Activated B cell treated with CpG ODN at 0.5 μM for 24 hours (primary cell): Measurements from ENCODE around the gene OASL. TPM values are rescaled to one million over a fixed set of nuclear protein-coding genes. Genes with fewer than 3 reads are reported as not detected.

ENCODE experiments used
- ATAC-seq: fragments of 200-7000 bp; cut with Tn5 transposase; one replicate; pipeline ENCODE4 v1.10.0; 2021; ENCODE audit warnings: low read depth, mild to moderate bottlenecking, moderate library complexity
- CTCF ChIA-PET: fragments of 350-600 bp; sonication (Branson Sonifier 250); formaldehyde crosslinking; loops from one replicate; lab custom pipeline; 2021; ENCODE audit warnings: antibody characterized with exemption; lab: Charles Lee
- POLR2A ChIA-PET: fragments of 350-600 bp; sonication (Branson Sonifier 250); formaldehyde crosslinking; loops from one replicate; lab custom pipeline; 2021; ENCODE audit warnings: antibody characterized with exemption; lab: Charles Lee
- DNase-seq: peaks from one replicate; pipeline ENCODE4 v3.0.0; 2022
- H3K27ac Mint-ChIP-seq: one replicate; pipeline ENCODE4 v1.8.0; 2020; ENCODE audit warnings: mixed read lengths
- H3K27me3 Mint-ChIP-seq: one replicate; pipeline ENCODE4 v1.8.0; 2021; ENCODE audit warnings: mixed read lengths
- H3K36me3 Mint-ChIP-seq: one replicate; pipeline ENCODE4 v1.8.0; 2021; ENCODE audit warnings: low read depth, mixed read lengths
- H3K4me1 Mint-ChIP-seq: one replicate; pipeline ENCODE4 v1.8.0; 2021; ENCODE audit warnings: mixed read lengths
- H3K4me3 Mint-ChIP-seq: one replicate; pipeline ENCODE4 v1.8.0; 2020; ENCODE audit warnings: mild to moderate bottlenecking, mixed read lengths
- H3K9me3 Mint-ChIP-seq: one replicate; pipeline ENCODE4 v1.8.0; 2020; ENCODE audit warnings: mixed read lengths
- CTCF ChIP-seq: fragments of 200-600 bp; IDR thresholded peaks from one replicate; pipeline ENCODE4 v1.8.0; 2022; ENCODE audit warnings: antibody characterized with exemption, mild to moderate bottlenecking
- intact Hi-C: fragments of 100-400 bp; cut with micrococcal nuclease; formaldehyde crosslinking; loops from one replicate; pipeline ENCODE4 v1.15.1; 2024
- total RNA-seq: library from RNA; stranded (reverse); gene quantifications from 2 replicates; pipeline ENCODE4 v1.2.3, GENCODE V29; 2022

The OASL gene
- total RNA-seq, 1 donor from 2014 or later: 1.4 TPM

- Mint-ChIP-seq H3K27me3 (peaks cover 32% of the 10 kb centered on the region), H3K36me3 (no peaks in the 10 kb centered on the region), H3K27ac (no peak overlapping the region), H3K4me3 (no peak overlapping the region), H3K9me3 (no peaks in the 10 kb centered on the region), H3K4me1 (peaks cover 17% of the 10 kb centered on the region)
- POLR2A ChIA-PET: interaction anchor here (0.6 kb wide), 1 partner anchor 610 kb away, joined by 4 read pairs; no protein-coding TSS in a partner anchor
- TF ChIP-seq CTCF: no peak
- CTCF ChIA-PET: no interaction called here
- intact Hi-C loops: no loop called here
- no peak for DNase-seq
- no peak for ATAC-seq
These were observed 2.2 kb downstream of the OASL start for GRCh38 chr12:121036810-121037326.

- DNase-seq (no peak), ATAC-seq (no peak)
- no peak for TF ChIP-seq CTCF
- H3K27me3 Mint-ChIP-seq: peaks cover 22% of the 10 kb centered on the region
- ChIA-PET POLR2A (interaction anchor here (0.6 kb wide), 1 partner anchor 188 kb away, joined by 4 read pairs; no protein-coding TSS in a partner anchor), CTCF (no interaction called here)
- H3K4me3 Mint-ChIP-seq: no peak overlapping the region
- peaks cover 17% of the 10 kb centered on the region for H3K4me1 Mint-ChIP-seq
- intact Hi-C loops: no loop called here
- no peak overlapping the region for H3K27ac Mint-ChIP-seq
- H3K9me3 Mint-ChIP-seq: no peaks in the 10 kb centered on the region
- H3K36me3 Mint-ChIP-seq: no peaks in the 10 kb centered on the region
These were observed 4.3 kb downstream of the OASL start for GRCh38 chr12:121034616-121035305.

GRCh38 chr12:121033625-121034349 is 5.3 kb downstream of the OASL start:
- TF ChIP-seq CTCF: no peak
- H3K27ac Mint-ChIP-seq: no peak overlapping the region
- no peak for ATAC-seq
- no peak overlapping the region for H3K4me3 Mint-ChIP-seq
- DNase-seq: no peak
- CTCF ChIA-PET: no interaction called here
- intact Hi-C loops: no loop called here
- peaks cover 19% of the 10 kb centered on the region for H3K27me3 Mint-ChIP-seq
- H3K4me1 Mint-ChIP-seq: peaks cover 12% of the 10 kb centered on the region
- POLR2A ChIA-PET: no interaction called here
- H3K36me3 Mint-ChIP-seq: no peaks in the 10 kb centered on the region
- H3K9me3 Mint-ChIP-seq: no peaks in the 10 kb centered on the region

- ChIA-PET POLR2A (no interaction called here), CTCF (no interaction called here)
- Mint-ChIP-seq H3K36me3 (no peaks in the 10 kb centered on the region), H3K4me3 (no peak overlapping the region), H3K9me3 (no peaks in the 10 kb centered on the region), H3K4me1 (no peaks in the 10 kb centered on the region), H3K27ac (no peak overlapping the region), H3K27me3 (peaks cover 22% of the 10 kb centered on the region)
- no peak for TF ChIP-seq CTCF
- intact Hi-C loops: no loop called here
- ATAC-seq (no peak), DNase-seq (no peak)
These were observed 8.4 kb downstream of the OASL start for GRCh38 chr12:121030576-121031212.
